WTC11 (cell line): Measurements from ENCODE around the gene TEDC2. TPM values are rescaled to one million over a fixed set of nuclear protein-coding genes. Genes with fewer than 3 reads are reported as not detected.

Experiments
- ATAC-seq: fragments of 200-7000 bp; cut with Tn5 transposase; 2 replicates; pipeline ENCODE4 v1.10.0; 2021; ENCODE audit warnings: mild to moderate bottlenecking, moderate library complexity
- CTCF ChIA-PET: fragments of 300-600 bp; sonication (Branson Sonifier 250); formaldehyde crosslinking; loops from one replicate; lab custom pipeline; 2021; ENCODE audit warnings: antibody characterized with exemption; lab: Charles Lee
- POLR2A ChIA-PET: fragments of 350-600 bp; sonication (Branson Sonifier 250); formaldehyde crosslinking; loops from one replicate; lab custom pipeline; 2021; ENCODE audit warnings: antibody characterized with exemption; lab: Charles Lee
- DNase-seq: peaks from one replicate; pipeline ENCODE4 v3.0.0; 2021; ENCODE audit warnings: low spot score
- H3K27ac Mint-ChIP-seq: 2 replicates; pipeline ENCODE4 v1.8.0; 2021; ENCODE audit warnings: mixed read lengths
- H3K27me3 Mint-ChIP-seq: 2 replicates; pipeline ENCODE4 v1.8.0; 2021; ENCODE audit warnings: low read depth, mild to moderate bottlenecking, moderate library complexity, mixed read lengths
- H3K36me3 Mint-ChIP-seq: 2 replicates; pipeline ENCODE4 v1.8.0; 2021; ENCODE audit warnings: mixed read lengths
- H3K4me1 Mint-ChIP-seq: 2 replicates; pipeline ENCODE4 v1.8.0; 2022; ENCODE audit warnings: mixed read lengths
- H3K4me3 Mint-ChIP-seq: 2 replicates; pipeline ENCODE4 v1.8.0; 2021; ENCODE audit warnings: mild to moderate bottlenecking, moderate library complexity, mixed read lengths
- H3K9me3 Mint-ChIP-seq: 2 replicates; pipeline ENCODE4 v1.8.0; 2021; ENCODE audit warnings: mixed read lengths
- ATF6 ChIP-seq: sonication (generic); formaldehyde crosslinking; IDR thresholded peaks from 2 replicates; pipeline ENCODE4 v1.8.1; 2023; ENCODE audit warnings: mild to moderate bottlenecking, missing genetic modification reagents
- CBFB ChIP-seq: sonication (generic); formaldehyde crosslinking; IDR thresholded peaks from 2 replicates; pipeline ENCODE4 v1.8.1; 2022; ENCODE audit warnings: mild to moderate bottlenecking, low read depth, missing genetic modification reagents
- CREM ChIP-seq: sonication (generic); formaldehyde crosslinking; IDR thresholded peaks from 2 replicates; pipeline ENCODE4 v1.8.1; 2022; ENCODE audit warnings: mild to moderate bottlenecking, missing genetic modification reagents, moderate library complexity
- E2F1 ChIP-seq: sonication (generic); formaldehyde crosslinking; IDR thresholded peaks from 2 replicates; pipeline ENCODE4 v1.8.0; 2022; ENCODE audit warnings: mild to moderate bottlenecking, missing genetic modification reagents
- ERG ChIP-seq: fragments of 250-450 bp; sonication (Bioruptor Pico); IDR thresholded peaks from 2 replicates; pipeline ENCODE4 v1.8.0; 2021; ENCODE audit warnings: mild to moderate bottlenecking
- GRHL2 ChIP-seq: fragments of 250-450 bp; sonication (Bioruptor Pico); IDR thresholded peaks from 2 replicates; pipeline ENCODE4 v1.8.0; 2022; ENCODE audit warnings: mild to moderate bottlenecking, moderate library complexity; ENCODE audit not compliant: insufficient replicate concordance, severe bottlenecking
- GTF2I ChIP-seq: fragments of 250-450 bp; sonication (Bioruptor Pico); conservative IDR thresholded peaks from 2 replicates; pipeline ENCODE4 v1.4.0; 2021; ENCODE audit warnings: mild to moderate bottlenecking
- IRF2 ChIP-seq: sonication (generic); formaldehyde crosslinking; IDR thresholded peaks from 2 replicates; pipeline ENCODE4 v1.8.0; 2022; ENCODE audit warnings: low read depth, missing genetic modification reagents, borderline replicate concordance
- KAT7 ChIP-seq: sonication (generic); formaldehyde crosslinking; IDR thresholded peaks from 2 replicates; pipeline ENCODE4 v1.8.1; 2023; ENCODE audit warnings: missing genetic modification reagents, mild to moderate bottlenecking, borderline replicate concordance
- MXD4 ChIP-seq: fragments of 250-450 bp; sonication (Bioruptor Pico); IDR thresholded peaks from 2 replicates; pipeline ENCODE4 v1.8.0; 2021; ENCODE audit warnings: mild to moderate bottlenecking, moderate library complexity, borderline replicate concordance
- NFATC4 ChIP-seq: fragments of 250-450 bp; sonication (Bioruptor Pico); IDR thresholded peaks from 2 replicates; pipeline ENCODE4 v1.9.0; 2021; ENCODE audit warnings: mild to moderate bottlenecking
- NFE2L1 ChIP-seq: sonication (generic); formaldehyde crosslinking; IDR thresholded peaks from 2 replicates; pipeline ENCODE4 v1.8.1; 2023; ENCODE audit warnings: missing genetic modification reagents
- RORB ChIP-seq: fragments of 250-450 bp; sonication (Bioruptor Pico); IDR thresholded peaks from 2 replicates; pipeline ENCODE4 v1.9.0; 2021; ENCODE audit warnings: mild to moderate bottlenecking
- SMAD4 ChIP-seq: sonication (generic); formaldehyde crosslinking; IDR thresholded peaks from 2 replicates; pipeline ENCODE4 v1.8.0; 2022; ENCODE audit warnings: mild to moderate bottlenecking, missing genetic modification reagents
- SP1 ChIP-seq: sonication (generic); formaldehyde crosslinking; conservative IDR thresholded peaks from 2 replicates; pipeline ENCODE4 v1.8.1; 2022; ENCODE audit warnings: missing genetic modification reagents
- STAT6 ChIP-seq: sonication (generic); formaldehyde crosslinking; conservative IDR thresholded peaks from 2 replicates; pipeline ENCODE4 v1.8.1; 2023; ENCODE audit warnings: mild to moderate bottlenecking, low read depth, missing genetic modification reagents, moderate library complexity
- TCF7 ChIP-seq: sonication (generic); formaldehyde crosslinking; IDR thresholded peaks from 2 replicates; pipeline ENCODE4 v1.8.0; 2022; ENCODE audit warnings: mild to moderate bottlenecking, low read depth, missing genetic modification reagents, moderate library complexity
- TEAD1 ChIP-seq: sonication (generic); formaldehyde crosslinking; IDR thresholded peaks from 2 replicates; pipeline ENCODE4 v1.8.0; 2022; ENCODE audit warnings: mild to moderate bottlenecking, missing genetic modification reagents
- ZNF423 ChIP-seq: fragments of 250-450 bp; sonication (Bioruptor Pico); IDR thresholded peaks from 2 replicates; pipeline ENCODE4 v2.1.2; 2022; ENCODE audit warnings: mild to moderate bottlenecking, moderate library complexity
- total RNA-seq: library from RNA; stranded (reverse); gene quantifications from 3 replicates; pipeline ENCODE4 v1.2.3, GENCODE V29; 2021

Gene TEDC2
- total RNA-seq, 1 experiment from 2014 or later, result 61.6 TPM

- CTCF ChIA-PET, result no interaction called here
- DNase-seq, result no peak
- H3K9me3 Mint-ChIP-seq, result no peaks in the 10 kb centered on the region
- H3K4me3 Mint-ChIP-seq, result no peak overlapping the region
- no peaks in the 10 kb centered on the region for H3K36me3 Mint-ChIP-seq
- H3K4me1 Mint-ChIP-seq, result peaks cover 18% of the 10 kb centered on the region
- peak; percentile 60 for ATAC-seq
- POLR2A ChIA-PET, result interaction anchor here (0.8 kb wide), 1 partner anchor 47 kb away, joined by 3 read pairs; the partner anchor contains the start of gene TEDC2
- H3K27me3 Mint-ChIP-seq, result peaks cover 2% of the 10 kb centered on the region
- no peak overlapping the region for H3K27ac Mint-ChIP-seq
- TF ChIP-seq SMAD4 (CRISPR knock-in tag) (no peak), ZNF423 (CRISPR knock-in tag) (peak; percentile 46; the same call in 1 of the 2 replicates)
Measured at GRCh38 chr16:2507052-2507659, 47.2 kb downstream of the TEDC2 start.

- ATAC-seq (no peak), DNase-seq (no peak)
- peaks cover 4% of the 10 kb centered on the region for H3K27me3 Mint-ChIP-seq
- TF ChIP-seq ATF6 (CRISPR knock-in tag) (no peak), IRF2 (CRISPR knock-in tag) (no peak), TEAD1 (CRISPR knock-in tag) (no peak), STAT6 (CRISPR knock-in tag) (no peak), ERG (CRISPR knock-in tag) (no peak), E2F1 (no peak), NFE2L1 (CRISPR knock-in tag) (no peak), GTF2I (CRISPR knock-in tag) (no peak), TCF7 (CRISPR knock-in tag) (no peak), CREM (CRISPR knock-in tag) (no peak), CBFB (CRISPR knock-in tag) (no peak), GRHL2 (no peak), NFATC4 (CRISPR knock-in tag) (no peak), SP1 (CRISPR knock-in tag) (no peak), RORB (CRISPR knock-in tag) (no peak), MXD4 (CRISPR knock-in tag) (no peak), KAT7 (no peak)
- no peak overlapping the region for H3K4me3 Mint-ChIP-seq
- POLR2A ChIA-PET, result interaction anchor here (0.8 kb wide), 1 partner anchor 48 kb away, joined by 3 read pairs; the partner anchor contains the start of gene TEDC2
- no peak overlapping the region for H3K27ac Mint-ChIP-seq
- no peaks in the 10 kb centered on the region for H3K9me3 Mint-ChIP-seq
- CTCF ChIA-PET, result no interaction called here
- peaks cover 24% of the 10 kb centered on the region for H3K4me1 Mint-ChIP-seq
- no peaks in the 10 kb centered on the region for H3K36me3 Mint-ChIP-seq
Measured at GRCh38 chr16:2507665-2508064, 47.8 kb downstream of the TEDC2 start.
